GM19463 (cell line): ENCODE measurements around the gene SLC12A3.
"Not testable (repeated sequence)": the region's sequence is repeated elsewhere in the genome, so short reads cannot be mapped to it uniquely, and the experiment has no call there.

Experiments used
- ATAC-seq: cut with Tn5 transposase; IDR thresholded peaks from one replicate; pipeline ENCODE4 v1.9.1; 2021; ENCODE audit warnings: mild to moderate bottlenecking, moderate library complexity; ENCODE audit not compliant: unreplicated experiment

The SLC12A3 gene

GRCh38 chr16:56866955-56867830 lies 2.2 kb downstream of the SLC12A3 start:
- no peak for ATAC-seq

GRCh38 chr16:56868175-56868574 lies 3.2 kb downstream of the SLC12A3 start:
- no peak for ATAC-seq

- ATAC-seq = not testable (repeated sequence)
Measured at GRCh38 chr16:56868766-56869165, 3.8 kb downstream of the SLC12A3 start.

- no peak for ATAC-seq
Measured at GRCh38 chr16:56869513-56870275, 4.7 kb downstream of the SLC12A3 start.

GRCh38 chr16:56870276-56870888 lies 5.4 kb downstream of the SLC12A3 start:
- no peak for ATAC-seq

GRCh38 chr16:56871172-56871593 lies 6.2 kb downstream of the SLC12A3 start:
- ATAC-seq = peak; percentile 47

GRCh38 chr16:56872863-56873391 lies 7.9 kb downstream of the SLC12A3 start:
- ATAC-seq = no peak

GRCh38 chr16:56874800-56875199 lies 9.8 kb downstream of the SLC12A3 start:
- ATAC-seq = no peak

- no peak for ATAC-seq
Measured at GRCh38 chr16:56876048-56876447, 11.0 kb downstream of the SLC12A3 start.

GRCh38 chr16:56877486-56878182 lies 12.6 kb downstream of the SLC12A3 start:
- no peak for ATAC-seq

- no peak for ATAC-seq
Measured at GRCh38 chr16:56878282-56878854, 13.4 kb downstream of the SLC12A3 start.

GRCh38 chr16:56879276-56879675 lies 14.3 kb downstream of the SLC12A3 start:
- no peak for ATAC-seq

GRCh38 chr16:56880176-56880575 lies 15.2 kb downstream of the SLC12A3 start:
- no peak for ATAC-seq

- no peak for ATAC-seq
Measured at GRCh38 chr16:56880685-56881084, 15.7 kb downstream of the SLC12A3 start.

GRCh38 chr16:56882077-56882800 lies 17.2 kb downstream of the SLC12A3 start:
- ATAC-seq = no peak

- no peak for ATAC-seq
Measured at GRCh38 chr16:56883586-56883985, 18.6 kb downstream of the SLC12A3 start.

- no peak for ATAC-seq
Measured at GRCh38 chr16:56884026-56884582, 19.1 kb downstream of the SLC12A3 start.

- ATAC-seq = not testable (repeated sequence)
Measured at GRCh38 chr16:56884929-56885328, 19.9 kb downstream of the SLC12A3 start.

GRCh38 chr16:56885446-56886162 lies 20.6 kb downstream of the SLC12A3 start:
- ATAC-seq = no peak
